Effector memory CD8-positive, alpha-beta T cell (primary cell): ENCODE results near the gene PABPC1L.

Experiments used
- ATAC-seq: fragments of 150-1000 bp; cut with Tn5 transposase; replicated peaks from 2 replicates; pipeline ENCODE4 v1.10.0; 2021; ENCODE audit warnings: mild to moderate bottlenecking, moderate library complexity
- DNase-seq, 3 experiments: peaks; one replicate each; pipeline ENCODE4 v3.0.0; 2021
- H3K27ac Mint-ChIP-seq, 2 donors: one replicate each; pipeline ENCODE4 v1.8.0; 2022; ENCODE audit warnings: mild to moderate bottlenecking in 2 of 2, mixed read lengths in 2 of 2, moderate library complexity in 2 of 2
- H3K27me3 Mint-ChIP-seq, 2 donors: one replicate each; pipeline ENCODE4 v1.8.0; 2022; ENCODE audit warnings: mixed read lengths in 2 of 2
- H3K36me3 Mint-ChIP-seq: one replicate; pipeline ENCODE4 v1.8.0; 2022; ENCODE audit warnings: mild to moderate bottlenecking, moderate library complexity, mixed read lengths; ENCODE audit not compliant: insufficient read depth
- H3K4me1 Mint-ChIP-seq, 2 donors: one replicate each; pipeline ENCODE4 v1.8.0; 2022; ENCODE audit warnings: low read depth in 2 of 2, mixed read lengths in 2 of 2
- H3K4me3 Mint-ChIP-seq, 2 donors: one replicate each; pipeline ENCODE4 v1.8.0; 2022; ENCODE audit warnings: mild to moderate bottlenecking in 2 of 2, mixed read lengths in 2 of 2, moderate library complexity in 2 of 2
- H3K9me3 Mint-ChIP-seq, 2 donors: one replicate each; pipeline ENCODE4 v1.8.0; 2022; ENCODE audit warnings: mixed read lengths in 2 of 2

The PABPC1L gene

GRCh38 chr20:44886828-44887227 lies 23.0 kb upstream of the PABPC1L start:
- no peak for DNase-seq
- Mint-ChIP-seq H3K4me3 (peak overlapping the region; percentile 97 to 98), H3K4me1 (peaks cover 28 to 68% of the 10 kb centered on the region in 2 donors), H3K36me3 (peaks cover 18% of the 10 kb centered on the region), H3K27me3 (no peaks in the 10 kb centered on the region), H3K27ac (peak overlapping the region; percentile 96 to 97), H3K9me3 (no peaks in the 10 kb centered on the region)
- ATAC-seq = no peak

- no peaks in the 10 kb centered on the region for H3K9me3 Mint-ChIP-seq
Measured at GRCh38 chr20:44887466-44887865, 22.4 kb upstream of the PABPC1L start.

DNA sequence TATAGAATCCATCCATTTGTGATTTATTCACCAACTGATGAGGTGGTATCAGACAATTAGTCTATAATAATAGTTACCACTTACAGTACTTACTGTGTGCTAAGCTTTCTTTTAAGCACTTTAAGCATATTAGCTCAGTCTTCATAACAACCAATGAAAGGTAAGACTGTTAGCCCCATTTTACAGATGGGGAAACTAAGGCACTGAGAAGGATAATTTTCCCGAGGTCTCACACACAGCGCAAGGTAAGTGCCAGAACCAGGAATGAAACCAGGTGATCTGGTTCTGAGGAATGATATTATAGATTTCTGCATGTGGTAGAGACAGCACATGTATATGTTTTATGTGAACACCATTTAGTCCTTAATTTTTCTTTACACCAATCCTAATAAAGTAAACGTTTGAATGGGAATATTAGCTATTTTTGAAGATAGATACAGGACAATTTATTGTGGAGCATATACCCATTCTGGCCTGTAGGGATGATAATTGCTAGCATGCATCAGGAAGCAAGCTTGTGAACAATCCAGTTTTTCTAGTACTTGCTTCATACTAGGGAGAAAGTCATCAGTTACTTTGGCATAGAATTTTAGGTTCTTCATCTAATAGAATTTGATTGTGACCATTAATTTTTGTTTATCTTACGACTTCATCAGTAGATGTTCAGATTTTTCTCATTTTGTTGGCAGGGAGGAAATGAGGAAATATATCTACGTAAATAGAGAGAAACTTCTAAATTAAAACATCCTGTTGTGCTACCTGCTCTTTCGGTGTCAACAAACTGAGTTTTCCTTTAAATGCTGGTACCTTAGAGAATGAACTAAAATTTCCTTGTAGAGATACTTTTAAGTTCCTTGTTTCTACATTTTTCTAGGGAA lies 21.4 kb upstream of the PABPC1L start:
- peaks cover 23% of the 10 kb centered on the region for H3K36me3 Mint-ChIP-seq
- ATAC-seq (no peak), DNase-seq (no peak)
- H3K27ac Mint-ChIP-seq = peak overlapping the region; percentile 20 to 73
- H3K4me1 Mint-ChIP-seq = peaks cover 38 to 78% of the 10 kb centered on the region in 2 donors
- peak overlapping the region; percentile 97 to 98 for H3K4me3 Mint-ChIP-seq
- H3K27me3 Mint-ChIP-seq = no peaks in the 10 kb centered on the region
- H3K9me3 Mint-ChIP-seq = no peaks in the 10 kb centered on the region

More at GRCh38 chr20:44887466-44887865, 22.4 kb upstream of the PABPC1L start:
- ATAC-seq (no peak), DNase-seq (no peak)
- peak overlapping the region; percentile 96 to 97 for H3K27ac Mint-ChIP-seq
- H3K4me1 Mint-ChIP-seq = peaks cover 34 to 74% of the 10 kb centered on the region in 2 donors
- H3K36me3 Mint-ChIP-seq = peaks cover 23% of the 10 kb centered on the region
- no peaks in the 10 kb centered on the region for H3K27me3 Mint-ChIP-seq
- H3K4me3 Mint-ChIP-seq = peak overlapping the region; percentile 97 to 98

- DNase-seq (no peak), ATAC-seq (peak; percentile 37)
- H3K9me3 Mint-ChIP-seq = no peaks in the 10 kb centered on the region
- no peaks in the 10 kb centered on the region for H3K27me3 Mint-ChIP-seq
- H3K36me3 Mint-ChIP-seq = peaks cover 24% of the 10 kb centered on the region
- H3K4me3 Mint-ChIP-seq = peak overlapping the region; percentile 25 to 59
- H3K4me1 Mint-ChIP-seq = peaks cover 59 to 89% of the 10 kb centered on the region in 2 donors
- peak overlapping the region; percentile 2 to 30 for H3K27ac Mint-ChIP-seq
Measured at GRCh38 chr20:44891826-44892225, 18.0 kb upstream of the PABPC1L start.

GRCh38 chr20:44894959-44895358 lies 14.9 kb upstream of the PABPC1L start:
- Mint-ChIP-seq H3K4me1 (peaks cover 62 to 76% of the 10 kb centered on the region in 2 donors), H3K9me3 (no peaks in the 10 kb centered on the region), H3K36me3 (peaks cover 29% of the 10 kb centered on the region), H3K27ac (peak overlapping the region; percentile 51 to 62), H3K4me3 (peak overlapping the region; percentile 3 to 48), H3K27me3 (no peaks in the 10 kb centered on the region)
- DNase-seq (no peak), ATAC-seq (no peak)

- ATAC-seq = peak; percentile 35
- peaks cover 69 to 77% of the 10 kb centered on the region in 2 donors for H3K4me1 Mint-ChIP-seq
Measured at GRCh38 chr20:44896583-44896982, 13.3 kb upstream of the PABPC1L start.

DNA sequence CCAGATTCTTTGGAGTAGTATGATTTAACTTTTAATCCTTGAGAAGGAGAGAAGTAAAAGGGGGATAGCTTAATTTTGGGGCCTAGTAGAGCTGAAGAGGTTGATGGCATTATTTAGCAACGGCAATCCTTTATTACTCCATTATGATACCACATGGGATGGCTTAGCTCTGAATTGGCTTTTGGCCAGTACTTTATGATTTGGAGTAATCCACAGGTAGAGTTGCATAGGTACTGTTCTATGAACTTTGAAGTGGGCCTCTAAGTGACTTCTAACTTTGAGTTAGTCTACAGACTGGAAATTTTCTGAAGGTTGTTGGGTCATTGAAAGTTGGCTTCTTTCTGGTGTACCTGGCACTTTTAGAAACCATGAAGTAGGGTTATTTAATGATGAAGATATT lies 12.7 kb upstream of the PABPC1L start:
- Mint-ChIP-seq H3K27ac (peak overlapping the region; percentile 62 to 84), H3K4me1 (peaks cover 67 to 72% of the 10 kb centered on the region in 2 donors)
- no peak for ATAC-seq

More at GRCh38 chr20:44896583-44896982, 13.3 kb upstream of the PABPC1L start:
- Mint-ChIP-seq H3K9me3 (no peaks in the 10 kb centered on the region), H3K36me3 (peaks cover 41% of the 10 kb centered on the region), H3K27me3 (no peaks in the 10 kb centered on the region), H3K27ac (peak overlapping the region; percentile 62 to 84), H3K4me3 (peak overlapping the region; percentile 3 to 48)
- DNase-seq = no peak

GRCh38 chr20:44900231-44900854 lies 9.5 kb upstream of the PABPC1L start:
- peak overlapping the region; percentile 85 to 94 for H3K27ac Mint-ChIP-seq
- H3K36me3 Mint-ChIP-seq = peaks cover 66% of the 10 kb centered on the region
- peaks cover 45 to 52% of the 10 kb centered on the region in 2 donors for H3K4me1 Mint-ChIP-seq
- H3K9me3 Mint-ChIP-seq = no peaks in the 10 kb centered on the region
- ATAC-seq (no peak), DNase-seq (no peak)
- H3K4me3 Mint-ChIP-seq = peak overlapping the region in 1 of 2 donors; percentile 17
- no peaks in the 10 kb centered on the region for H3K27me3 Mint-ChIP-seq

More for the DNA sequence above, 12.7 kb upstream of the PABPC1L start:
- H3K9me3 Mint-ChIP-seq = no peaks in the 10 kb centered on the region
- H3K36me3 Mint-ChIP-seq = peaks cover 44% of the 10 kb centered on the region
- DNase-seq = no peak
- H3K4me3 Mint-ChIP-seq = peak overlapping the region; percentile 3 to 48
- no peaks in the 10 kb centered on the region for H3K27me3 Mint-ChIP-seq

GRCh38 chr20:44901974-44902373 lies 7.9 kb upstream of the PABPC1L start:
- ATAC-seq = no peak
- peaks cover 75% of the 10 kb centered on the region for H3K36me3 Mint-ChIP-seq

DNA sequence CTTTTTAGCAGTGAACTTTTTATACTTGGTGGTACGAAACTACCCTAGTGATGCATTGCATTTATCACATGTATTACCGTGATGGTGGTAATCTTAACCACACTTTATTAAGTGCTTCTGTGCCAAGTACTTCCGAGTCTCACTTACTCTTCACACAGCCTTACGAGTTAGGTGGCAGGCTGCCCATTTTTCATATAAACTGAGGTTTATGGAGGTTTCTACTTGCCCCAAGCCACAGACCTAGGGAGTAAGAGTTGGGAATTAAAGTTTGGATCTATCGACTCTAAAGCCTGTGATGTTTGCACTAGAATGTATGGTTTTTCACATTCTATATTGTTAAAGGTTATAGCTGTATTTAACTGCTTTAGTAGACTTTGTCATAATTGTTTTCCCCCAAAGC lies 5.5 kb upstream of the PABPC1L start:
- no peak for DNase-seq
- H3K4me1 Mint-ChIP-seq = peaks cover 13 to 24% of the 10 kb centered on the region in 2 donors
- H3K4me3 Mint-ChIP-seq = no peak overlapping the region
- H3K9me3 Mint-ChIP-seq = no peaks in the 10 kb centered on the region
- H3K27ac Mint-ChIP-seq = no peak overlapping the region
- no peaks in the 10 kb centered on the region for H3K27me3 Mint-ChIP-seq
- H3K36me3 Mint-ChIP-seq = peaks cover 82% of the 10 kb centered on the region
- no peak for ATAC-seq

More at GRCh38 chr20:44901974-44902373, 7.9 kb upstream of the PABPC1L start:
- Mint-ChIP-seq H3K9me3 (no peaks in the 10 kb centered on the region), H3K27me3 (no peaks in the 10 kb centered on the region), H3K4me3 (no peak overlapping the region), H3K4me1 (peaks cover 30 to 37% of the 10 kb centered on the region in 2 donors), H3K27ac (peak overlapping the region in 1 of 2 donors; percentile 94)
- no peak for DNase-seq

DNA sequence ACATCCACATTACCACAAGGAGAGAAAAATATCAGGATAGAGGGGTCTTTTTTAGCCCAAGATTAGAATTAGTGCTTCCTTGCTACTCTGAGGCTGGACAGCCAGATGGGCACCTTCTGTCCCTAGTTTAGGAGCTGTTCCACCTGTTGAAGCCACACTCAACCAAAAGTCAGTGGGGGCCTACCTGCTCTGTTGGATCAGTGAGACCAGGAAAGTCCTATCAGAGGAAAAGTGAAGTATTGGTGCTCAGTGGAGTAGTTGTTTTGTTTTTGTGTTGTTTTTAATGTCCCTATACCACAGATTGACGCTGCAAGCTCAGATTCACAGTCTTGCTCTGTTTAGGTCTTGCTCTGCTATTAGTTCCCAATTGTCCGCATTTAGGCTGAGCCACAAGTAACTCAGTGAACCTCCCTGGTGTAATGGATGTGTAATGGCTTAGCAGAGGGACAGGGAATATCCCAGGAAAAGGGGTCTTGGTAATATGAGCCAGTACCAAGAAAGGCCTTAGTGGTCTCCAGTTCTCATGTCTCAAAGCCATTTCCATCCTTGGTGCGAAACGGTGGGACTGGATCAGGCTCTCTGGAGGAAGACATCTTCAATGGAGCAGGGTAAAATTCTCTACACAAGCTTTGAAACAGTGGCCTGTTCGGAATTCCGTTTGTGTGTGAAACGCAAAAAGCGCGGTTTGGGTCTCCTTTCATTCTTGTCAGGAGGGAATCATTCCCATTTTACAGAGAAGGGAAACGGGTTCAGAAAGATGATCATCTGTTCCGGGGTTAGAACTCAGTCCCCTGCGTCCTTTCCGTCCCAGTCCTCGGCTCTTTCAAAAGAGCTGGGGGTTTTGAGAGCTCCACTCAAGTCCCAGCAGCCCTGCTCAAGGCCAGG lies 631 bp upstream of the PABPC1L start:
- H3K4me3 Mint-ChIP-seq = peak overlapping the region; percentile 84 to 85
- no peaks in the 10 kb centered on the region for H3K9me3 Mint-ChIP-seq
- H3K36me3 Mint-ChIP-seq = peaks cover 49% of the 10 kb centered on the region
- no peaks in the 10 kb centered on the region for H3K27me3 Mint-ChIP-seq
- H3K4me1 Mint-ChIP-seq = peaks cover 5 to 12% of the 10 kb centered on the region in 2 donors
- DNase-seq (no peak), ATAC-seq (no peak)
- peak overlapping the region; percentile 67 to 77 for H3K27ac Mint-ChIP-seq

DNA sequence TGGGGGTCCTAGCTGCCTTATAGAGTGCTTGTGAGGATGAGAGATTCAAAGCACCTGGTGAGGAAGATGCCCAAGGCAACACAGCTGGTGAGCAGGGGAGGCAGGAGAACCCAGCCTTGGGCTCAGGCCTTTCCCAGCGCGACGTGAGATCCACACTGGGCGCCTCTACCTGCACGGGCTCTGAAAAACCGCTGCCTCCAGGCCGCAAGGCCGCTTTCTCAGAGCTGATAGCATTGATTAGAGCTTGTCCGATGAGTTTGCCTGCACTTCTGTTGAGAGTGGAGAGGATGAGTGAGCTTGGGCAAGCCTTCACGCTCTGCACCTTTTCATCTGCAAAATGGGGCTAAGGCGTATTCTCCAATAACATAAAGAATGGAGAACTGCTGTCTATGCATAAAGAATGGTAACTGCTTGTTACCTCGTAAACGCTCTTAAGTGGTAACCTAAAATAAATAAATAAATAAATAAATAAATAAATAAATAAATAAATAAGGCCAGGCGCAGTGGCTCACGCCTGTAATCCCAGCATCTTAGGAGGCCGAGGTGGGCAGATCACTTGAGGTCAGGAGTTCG lies 916 bp downstream of the PABPC1L start:
- Mint-ChIP-seq H3K36me3 (peaks cover 34% of the 10 kb centered on the region), H3K27me3 (no peaks in the 10 kb centered on the region), H3K4me3 (peak overlapping the region; percentile 84 to 85), H3K9me3 (no peaks in the 10 kb centered on the region), H3K4me1 (peaks cover 5 to 14% of the 10 kb centered on the region in 2 donors), H3K27ac (no peak overlapping the region)
- DNase-seq (no peak), ATAC-seq (no peak)
